Activated CD8-positive, alpha-beta T cell treated with anti-CD3 and anti-CD28 coated beads for 36 hours (primary cell): ENCODE results near the gene PRR18. TPM values are rescaled to one million over a fixed set of nuclear protein-coding genes. Genes with fewer than 3 reads are reported as not detected.
A peak's percentile ranks its signal among the peaks of the same experiment; 100 is the strongest.

Experiments
- ATAC-seq: fragments of 200-7000 bp; cut with Tn5 transposase; one replicate; pipeline ENCODE4 v1.10.0; 2021; ENCODE audit warnings: mild to moderate bottlenecking, moderate library complexity
- CTCF ChIA-PET: fragments of 350-600 bp; sonication (Branson Sonifier 250); formaldehyde crosslinking; loops from one replicate; lab custom pipeline; 2021; ENCODE audit warnings: antibody characterized with exemption; lab: Charles Lee
- POLR2A ChIA-PET: fragments of 350-600 bp; sonication (Branson Sonifier 250); formaldehyde crosslinking; loops from one replicate; lab custom pipeline; 2021; ENCODE audit warnings: antibody characterized with exemption; lab: Charles Lee
- DNase-seq: peaks from one replicate; pipeline ENCODE4 v3.0.0-alpha.2; 2020
- H3K27ac Mint-ChIP-seq: one replicate; pipeline ENCODE4 v1.8.0; 2021; ENCODE audit warnings: mild to moderate bottlenecking, mixed read lengths
- H3K27me3 Mint-ChIP-seq: one replicate; pipeline ENCODE4 v1.8.0; 2021; ENCODE audit warnings: mixed read lengths
- H3K36me3 Mint-ChIP-seq: one replicate; pipeline ENCODE4 v1.8.0; 2021; ENCODE audit warnings: low read depth, mixed read lengths
- H3K4me1 Mint-ChIP-seq: one replicate; pipeline ENCODE4 v1.8.0; 2021; ENCODE audit warnings: low read depth, mixed read lengths
- H3K4me3 Mint-ChIP-seq: one replicate; pipeline ENCODE4 v1.8.0; 2021; ENCODE audit warnings: mild to moderate bottlenecking, moderate library complexity, mixed read lengths
- H3K9me3 Mint-ChIP-seq: one replicate; pipeline ENCODE4 v1.8.0; 2021; ENCODE audit warnings: mixed read lengths
- CTCF ChIP-seq: fragments of 200-600 bp; IDR thresholded peaks from one replicate; pipeline ENCODE4 v1.8.0; 2022; ENCODE audit warnings: antibody characterized with exemption, mild to moderate bottlenecking
- intact Hi-C: fragments of 100-400 bp; cut with micrococcal nuclease; formaldehyde crosslinking; loops from one replicate; pipeline ENCODE4 v1.10.0; 2022
- total RNA-seq, 2 experiments: library from RNA; stranded (reverse); gene quantifications; one replicate each; pipeline ENCODE4 v1.2.3, GENCODE V29; 2021

Gene PRR18
- total RNA-seq, 2 experiments from 2014 or later: 0.23 to 0.27 TPM

GRCh38 chr6:166341464-166341863 lies 33.3 kb upstream of the PRR18 start:
- peaks cover 3% of the 10 kb centered on the region for H3K36me3 Mint-ChIP-seq
- peak overlapping the region; percentile 90 for H3K4me3 Mint-ChIP-seq
- H3K4me1 Mint-ChIP-seq: peaks cover 11% of the 10 kb centered on the region
- DNase-seq: no peak
- intact Hi-C loops: loop anchor here (5.0 kb wide), 1 partner anchor 41 kb away; the partner anchor contains the start of gene MPC1
- TF ChIP-seq CTCF: no peak
- ATAC-seq: peak; percentile 12
- H3K27me3 Mint-ChIP-seq: no peaks in the 10 kb centered on the region
- ChIA-PET POLR2A (interaction anchor here (0.9 to 2.2 kb wide), 5 partner anchors 7 to 285 kb away, joined by 4 to 11 read pairs (median 5); no protein-coding TSS in a partner anchor), CTCF (interaction anchor here (0.6 to 2.4 kb wide), 2 partner anchors 39 to 450 kb away, joined by 3 to 18 read pairs; no protein-coding TSS in a partner anchor)
- H3K27ac Mint-ChIP-seq: peak overlapping the region; percentile 85
- no peaks in the 10 kb centered on the region for H3K9me3 Mint-ChIP-seq

- no peak overlapping the region for H3K4me3 Mint-ChIP-seq
- peaks cover 37% of the 10 kb centered on the region for H3K4me1 Mint-ChIP-seq
- ATAC-seq (no peak), DNase-seq (no peak)
- peaks cover 21% of the 10 kb centered on the region for H3K36me3 Mint-ChIP-seq
- intact Hi-C loops: no loop called here
- CTCF ChIA-PET: interaction anchor here (0.7 kb wide), 1 partner anchor 43 kb away, joined by 3 read pairs; no protein-coding TSS in a partner anchor
- no peak for TF ChIP-seq CTCF
- no peaks in the 10 kb centered on the region for H3K27me3 Mint-ChIP-seq
- H3K27ac Mint-ChIP-seq: no peak overlapping the region
- H3K9me3 Mint-ChIP-seq: no peaks in the 10 kb centered on the region
- POLR2A ChIA-PET: no interaction called here
Observed at GRCh38 chr6:166338854-166339253, 30.7 kb upstream of the PRR18 start.

- CTCF ChIA-PET: interaction anchor here (2.3 to 3.2 kb wide), 2 partner anchors 24 to 44 kb away, joined by 9 to 11 read pairs; no protein-coding TSS in a partner anchor
- Mint-ChIP-seq H3K4me3 (no peak overlapping the region), H3K27me3 (no peaks in the 10 kb centered on the region), H3K27ac (no peak overlapping the region), H3K9me3 (no peaks in the 10 kb centered on the region), H3K36me3 (peaks cover 35% of the 10 kb centered on the region), H3K4me1 (peaks cover 50% of the 10 kb centered on the region)
- no peak for DNase-seq
- ATAC-seq: no peak
- TF ChIP-seq CTCF: no peak
- POLR2A ChIA-PET: interaction anchor here (1.1 kb wide), 1 partner anchor 24 kb away, joined by 4 read pairs; no protein-coding TSS in a partner anchor
- intact Hi-C loops: no loop called here
Observed at GRCh38 chr6:166336847-166337246, 28.7 kb upstream of the PRR18 start.

GRCh38 chr6:166335378-166336302 lies 27.4 kb upstream of the PRR18 start:
- intact Hi-C loops: no loop called here
- H3K27me3 Mint-ChIP-seq: no peaks in the 10 kb centered on the region
- peaks cover 32% of the 10 kb centered on the region for H3K36me3 Mint-ChIP-seq
- no peak overlapping the region for H3K27ac Mint-ChIP-seq
- no peaks in the 10 kb centered on the region for H3K9me3 Mint-ChIP-seq
- DNase-seq (no peak), ATAC-seq (no peak)
- POLR2A ChIA-PET: no interaction called here
- no peak overlapping the region for H3K4me3 Mint-ChIP-seq
- H3K4me1 Mint-ChIP-seq: peaks cover 51% of the 10 kb centered on the region
- no peak for TF ChIP-seq CTCF
- CTCF ChIA-PET: interaction anchor here (3.2 kb wide), 1 partner anchor 46 kb away, joined by 11 read pairs; no protein-coding TSS in a partner anchor
